GM20000 (cell line): ENCODE results near the gene TOX4.
A peak's percentile ranks its signal among the peaks of the same experiment; 100 is the strongest.

ENCODE experiments used
- DNase-seq: peaks from one replicate; pipeline ENCODE4 v3.0.0; 2012; ENCODE audit warnings: low spot score
- CTCF ChIP-seq: IDR thresholded peaks from 2 replicates; pipeline ENCODE4 v1.5.1; 2012; ENCODE audit warnings: mild to moderate bottlenecking, control low read depth; ENCODE audit errors: extremely low read depth, missing control alignments

Gene TOX4

GRCh38 chr14:21505012-21505553 is 28.1 kb downstream of the TOX4 start:
- no peak for TF ChIP-seq CTCF
- peak; percentile 37 for DNase-seq

- no peak for TF ChIP-seq CTCF
- no peak for DNase-seq
These were observed 29.6 kb downstream of the TOX4 start for GRCh38 chr14:21506557-21506956.

- no peak for DNase-seq
- no peak for TF ChIP-seq CTCF
These were observed 32.6 kb downstream of the TOX4 start for GRCh38 chr14:21509432-21510143.

- TF ChIP-seq CTCF = no peak
These were observed 34.0 kb downstream of the TOX4 start, which contains the start of gene METTL3 for GRCh38 chr14:21510735-21511657. Gene METTL3 (minus strand): TSS chr14:21511340. CDS start chr14:21511223, 117 bp downstream.

GRCh38 chr14:21514341-21514740 is 37.3 kb downstream of the TOX4 start:
- DNase-seq = no peak
- TF ChIP-seq CTCF = no peak

More at GRCh38 chr14:21510735-21511657, 34.0 kb downstream of the TOX4 start, which contains the start of gene METTL3:
- peak; percentile 88 for DNase-seq

- TF ChIP-seq CTCF = no peak
- DNase-seq = no peak
These were observed 41.7 kb downstream of the TOX4 start for GRCh38 chr14:21518725-21519124.

- DNase-seq = no peak
- TF ChIP-seq CTCF = no peak
These were observed 43.8 kb downstream of the TOX4 start for GRCh38 chr14:21520767-21521166.
